ENCODE measurements around the gene RPS6KA5.

RPS6KA5 gene

DNA sequence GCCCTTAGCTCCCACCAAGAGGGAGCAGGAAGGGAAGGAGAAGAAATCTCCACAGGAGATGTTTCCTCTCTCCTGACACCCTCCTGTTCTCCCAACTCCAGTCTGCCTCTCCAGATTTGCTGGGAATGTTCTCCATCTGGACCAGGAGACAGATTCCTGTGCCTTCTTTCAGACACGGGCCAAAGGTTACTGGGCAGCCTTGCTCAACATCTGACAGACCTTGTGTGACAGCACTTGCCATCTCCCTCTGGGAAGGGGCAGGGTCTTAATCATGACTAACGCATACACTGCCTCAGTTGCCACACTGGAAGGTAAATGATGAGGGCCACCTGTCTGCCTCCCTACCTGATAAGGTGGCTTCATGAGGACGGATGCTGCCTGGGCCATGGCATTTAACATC, 241.7 kb downstream of the RPS6KA5 start:
- H3K9me3 ChIP-seq (ENCODE audit: control insufficient read depth, low read length): peaks cover 8% of the 10 kb centered on the region
- no peak overlapping the region for H3K4me3 ChIP-seq (ENCODE audit: extremely low read depth, insufficient read depth, low read length, poor library complexity, severe bottlenecking)
- WGBS, 2 experiments (ENCODE audit: insufficient coverage in 2 of 2): 92 to 96% methylated on average over 3 of the region's 3 CpGs
- H3K4me1 ChIP-seq (ENCODE audit: control insufficient read depth, insufficient read depth, low read length, poor library complexity, severe bottlenecking): no peaks in the 10 kb centered on the region
- H3K36me3 ChIP-seq (ENCODE audit: control insufficient read depth, insufficient read depth, low read length): no peaks in the 10 kb centered on the region
- H3K27ac ChIP-seq (ENCODE audit: low read depth, low read length, severe bottlenecking): no peak overlapping the region

DNA sequence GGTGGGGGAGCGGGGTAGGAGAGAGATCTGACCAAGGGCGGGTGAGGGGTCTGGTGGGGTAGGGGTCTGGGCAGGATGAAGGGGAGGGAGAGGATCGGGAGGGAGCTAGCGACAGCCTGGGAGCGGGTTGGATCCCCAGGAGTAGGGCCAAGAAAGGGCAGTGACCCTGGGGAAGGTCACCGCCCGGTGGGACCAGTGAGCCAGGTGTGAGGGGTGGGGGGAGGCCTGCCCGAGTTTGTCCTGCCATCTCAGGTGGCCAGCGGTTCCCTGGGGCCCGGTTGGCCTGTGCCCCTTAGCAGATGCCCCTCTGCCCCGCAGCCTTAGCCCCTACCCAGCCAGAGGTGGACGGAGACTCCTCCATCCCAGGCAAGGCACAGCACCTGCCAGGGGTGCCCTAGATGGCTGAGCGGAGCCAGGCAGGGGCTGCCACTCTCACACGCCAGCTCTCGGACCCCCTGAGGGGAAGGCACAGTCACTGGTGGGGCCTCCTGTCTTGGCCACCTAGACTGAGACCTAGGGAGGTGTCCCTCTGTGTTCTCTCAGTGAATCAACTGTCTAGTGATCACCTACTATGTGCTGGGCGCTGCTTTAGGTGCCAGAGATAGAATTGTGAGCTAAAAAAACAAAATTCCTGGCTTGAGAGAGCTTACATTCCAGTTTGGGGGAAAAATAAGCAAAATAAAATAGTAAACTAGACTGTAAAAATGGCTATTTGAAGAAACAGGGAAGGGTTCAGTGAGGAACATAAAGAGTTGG, 243.6 kb downstream of the RPS6KA5 start:
- Histone ChIP-seq H3K36me3 (ENCODE audit: control insufficient read depth, insufficient read depth, low read length) (no peaks in the 10 kb centered on the region), H3K4me3 (ENCODE audit: extremely low read depth, insufficient read depth, low read length, poor library complexity, severe bottlenecking) (peak overlapping the region; percentile 21), H3K27ac (ENCODE audit: low read depth, low read length, severe bottlenecking) (no peak overlapping the region), H3K4me1 (ENCODE audit: control insufficient read depth, insufficient read depth, low read length, poor library complexity, severe bottlenecking) (peaks cover 2% of the 10 kb centered on the region), H3K9me3 (ENCODE audit: control insufficient read depth, low read length) (no peaks in the 10 kb centered on the region)
- 66 to 80% methylated on average over 10 to 13 of the region's 16 CpGs for WGBS, 2 experiments (ENCODE audit: insufficient coverage in 2 of 2)

GRCh38 chr14:90815822-90816662, 244.4 kb downstream of the RPS6KA5 start, which contains the start of gene TTC7B:
Gene TTC7B (minus strand): TSS chr14:90816430. CDS start chr14:90816295, 135 bp downstream.
- Histone ChIP-seq H3K27ac (ENCODE audit: low read depth, low read length, severe bottlenecking) (no peak within 1 kb of the TSS), H3K4me1 (ENCODE audit: control insufficient read depth, insufficient read depth, low read length, poor library complexity, severe bottlenecking) (peaks cover 2% of the 10 kb centered on the region), H3K4me3 (ENCODE audit: extremely low read depth, insufficient read depth, low read length, poor library complexity, severe bottlenecking) (peak within 1 kb of the TSS; percentile 66), H3K36me3 (ENCODE audit: control insufficient read depth, insufficient read depth, low read length) (no peaks in the 10 kb centered on the region), H3K9me3 (ENCODE audit: control insufficient read depth, low read length) (no peaks in the 10 kb centered on the region)
- WGBS, 2 experiments (ENCODE audit: insufficient coverage in 2 of 2): 0% methylated on average over 46 to 50 of the region's 111 CpGs

DNA sequence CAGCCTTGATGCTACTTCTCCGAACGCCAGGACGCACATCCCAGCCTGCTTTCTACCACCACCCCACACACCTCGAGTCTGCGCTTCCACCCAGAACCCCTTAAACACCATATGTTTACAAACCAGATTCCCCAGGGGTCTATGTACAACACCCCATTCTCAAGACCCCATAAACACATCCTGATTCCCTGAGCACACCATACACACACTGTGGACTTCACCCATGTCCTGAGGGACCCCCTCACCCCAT, 244.9 kb downstream of the RPS6KA5 start:
- H3K9me3 ChIP-seq (ENCODE audit: control insufficient read depth, low read length): no peaks in the 10 kb centered on the region
- H3K4me1 ChIP-seq (ENCODE audit: control insufficient read depth, insufficient read depth, low read length, poor library complexity, severe bottlenecking): peaks cover 2% of the 10 kb centered on the region
- no peak overlapping the region for H3K27ac ChIP-seq (ENCODE audit: low read depth, low read length, severe bottlenecking)
- H3K36me3 ChIP-seq (ENCODE audit: control insufficient read depth, insufficient read depth, low read length): no peaks in the 10 kb centered on the region
- H3K4me3 ChIP-seq (ENCODE audit: extremely low read depth, insufficient read depth, low read length, poor library complexity, severe bottlenecking): peak overlapping the region; percentile 66
- WGBS, 2 experiments (ENCODE audit: insufficient coverage in 2 of 2): 66 to 67% methylated on average over 2 to 5 of the region's 5 CpGs

DNA sequence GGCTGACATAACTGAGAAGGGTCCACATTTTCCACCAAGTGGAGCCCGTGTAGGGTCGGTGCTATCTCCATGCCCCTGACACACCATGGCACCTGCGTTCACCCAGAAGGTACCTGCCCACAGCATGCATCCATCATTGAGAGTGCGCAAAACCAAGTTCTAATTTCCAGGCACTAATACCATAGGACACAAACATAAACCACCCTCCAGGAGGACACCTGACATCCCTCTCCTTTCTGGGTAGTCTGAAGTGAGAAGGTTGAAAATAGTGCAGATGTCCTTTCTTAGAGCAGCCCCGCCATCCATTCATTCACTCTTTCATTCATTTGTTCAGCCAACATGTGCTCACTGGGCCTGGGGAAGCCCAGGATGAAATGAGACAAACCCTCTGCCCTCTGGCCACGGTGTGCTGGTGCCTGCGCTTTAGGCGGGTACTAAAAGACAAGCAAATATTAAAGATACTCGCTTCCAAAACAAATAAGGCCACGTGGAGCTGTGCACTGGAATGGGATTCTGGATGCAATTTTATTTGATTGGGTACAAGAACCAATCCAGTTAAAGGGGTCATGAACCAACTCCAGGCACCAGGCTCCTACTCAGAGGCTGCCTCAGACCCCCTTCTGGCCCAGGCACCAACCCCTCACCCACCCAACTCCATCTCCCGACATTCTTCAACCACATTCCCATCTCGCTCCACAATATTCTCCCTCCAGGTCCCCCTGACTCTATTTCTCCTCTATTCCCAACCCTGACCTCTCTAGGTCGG, 245.5 kb downstream of the RPS6KA5 start:
- Histone ChIP-seq H3K9me3 (ENCODE audit: control insufficient read depth, low read length) (no peaks in the 10 kb centered on the region), H3K4me1 (ENCODE audit: control insufficient read depth, insufficient read depth, low read length, poor library complexity, severe bottlenecking) (peaks cover 2% of the 10 kb centered on the region), H3K36me3 (ENCODE audit: control insufficient read depth, insufficient read depth, low read length) (no peaks in the 10 kb centered on the region), H3K27ac (ENCODE audit: low read depth, low read length, severe bottlenecking) (no peak overlapping the region), H3K4me3 (ENCODE audit: extremely low read depth, insufficient read depth, low read length, poor library complexity, severe bottlenecking) (peak overlapping the region; percentile 66)
- 84 to 86% methylated on average over 10 to 11 of the region's 13 CpGs for WGBS, 2 experiments (ENCODE audit: insufficient coverage in 2 of 2)

- no peak overlapping the region for H3K4me3 ChIP-seq (ENCODE audit: extremely low read depth, insufficient read depth, low read length, poor library complexity, severe bottlenecking)
These were observed 247.0 kb downstream of the RPS6KA5 start for GRCh38 chr14:90813442-90813841.

GRCh38 chr14:90812109-90812508, 248.3 kb downstream of the RPS6KA5 start:
- Histone ChIP-seq H3K9me3 (ENCODE audit: control insufficient read depth, low read length) (no peaks in the 10 kb centered on the region), H3K36me3 (ENCODE audit: control insufficient read depth, insufficient read depth, low read length) (no peaks in the 10 kb centered on the region), H3K4me1 (ENCODE audit: control insufficient read depth, insufficient read depth, low read length, poor library complexity, severe bottlenecking) (peaks cover 7% of the 10 kb centered on the region), H3K27ac (ENCODE audit: low read depth, low read length, severe bottlenecking) (no peak overlapping the region), H3K4me3 (ENCODE audit: extremely low read depth, insufficient read depth, low read length, poor library complexity, severe bottlenecking) (no peak overlapping the region)
- 94 to 100% methylated on average over 4 to 5 of the region's 5 CpGs for WGBS, 2 experiments (ENCODE audit: insufficient coverage in 2 of 2)

More at GRCh38 chr14:90813442-90813841, 247.0 kb downstream of the RPS6KA5 start:
- H3K27ac ChIP-seq (ENCODE audit: low read depth, low read length, severe bottlenecking): no peak overlapping the region
- peaks cover 2% of the 10 kb centered on the region for H3K4me1 ChIP-seq (ENCODE audit: control insufficient read depth, insufficient read depth, low read length, poor library complexity, severe bottlenecking)
- H3K36me3 ChIP-seq (ENCODE audit: control insufficient read depth, insufficient read depth, low read length): no peaks in the 10 kb centered on the region
- no peaks in the 10 kb centered on the region for H3K9me3 ChIP-seq (ENCODE audit: control insufficient read depth, low read length)
- 95% methylated on average over 2 to 3 of the region's 5 CpGs for WGBS, 2 experiments (ENCODE audit: insufficient coverage in 2 of 2)

- 94 to 97% methylated on average over 7 to 10 of the region's 10 CpGs for WGBS, 2 experiments (ENCODE audit: insufficient coverage in 2 of 2)
- Histone ChIP-seq H3K4me1 (ENCODE audit: control insufficient read depth, insufficient read depth, low read length, poor library complexity, severe bottlenecking) (peaks cover 7% of the 10 kb centered on the region), H3K27ac (ENCODE audit: low read depth, low read length, severe bottlenecking) (no peak overlapping the region), H3K36me3 (ENCODE audit: control insufficient read depth, insufficient read depth, low read length) (no peaks in the 10 kb centered on the region), H3K9me3 (ENCODE audit: control insufficient read depth, low read length) (no peaks in the 10 kb centered on the region), H3K4me3 (ENCODE audit: extremely low read depth, insufficient read depth, low read length, poor library complexity, severe bottlenecking) (no peak overlapping the region)
These were observed 248.8 kb downstream of the RPS6KA5 start for GRCh38 chr14:90811641-90812040.

GRCh38 chr14:90810806-90811205, 249.6 kb downstream of the RPS6KA5 start:
- no peak overlapping the region for H3K4me3 ChIP-seq (ENCODE audit: extremely low read depth, insufficient read depth, low read length, poor library complexity, severe bottlenecking)
- no peaks in the 10 kb centered on the region for H3K36me3 ChIP-seq (ENCODE audit: control insufficient read depth, insufficient read depth, low read length)
- no peaks in the 10 kb centered on the region for H3K9me3 ChIP-seq (ENCODE audit: control insufficient read depth, low read length)
- 87 to 98% methylated on average over 5 of the region's 5 CpGs for WGBS, 2 experiments (ENCODE audit: insufficient coverage in 2 of 2)
- H3K27ac ChIP-seq (ENCODE audit: low read depth, low read length, severe bottlenecking): no peak overlapping the region
- H3K4me1 ChIP-seq (ENCODE audit: control insufficient read depth, insufficient read depth, low read length, poor library complexity, severe bottlenecking): peaks cover 13% of the 10 kb centered on the region

DNA sequence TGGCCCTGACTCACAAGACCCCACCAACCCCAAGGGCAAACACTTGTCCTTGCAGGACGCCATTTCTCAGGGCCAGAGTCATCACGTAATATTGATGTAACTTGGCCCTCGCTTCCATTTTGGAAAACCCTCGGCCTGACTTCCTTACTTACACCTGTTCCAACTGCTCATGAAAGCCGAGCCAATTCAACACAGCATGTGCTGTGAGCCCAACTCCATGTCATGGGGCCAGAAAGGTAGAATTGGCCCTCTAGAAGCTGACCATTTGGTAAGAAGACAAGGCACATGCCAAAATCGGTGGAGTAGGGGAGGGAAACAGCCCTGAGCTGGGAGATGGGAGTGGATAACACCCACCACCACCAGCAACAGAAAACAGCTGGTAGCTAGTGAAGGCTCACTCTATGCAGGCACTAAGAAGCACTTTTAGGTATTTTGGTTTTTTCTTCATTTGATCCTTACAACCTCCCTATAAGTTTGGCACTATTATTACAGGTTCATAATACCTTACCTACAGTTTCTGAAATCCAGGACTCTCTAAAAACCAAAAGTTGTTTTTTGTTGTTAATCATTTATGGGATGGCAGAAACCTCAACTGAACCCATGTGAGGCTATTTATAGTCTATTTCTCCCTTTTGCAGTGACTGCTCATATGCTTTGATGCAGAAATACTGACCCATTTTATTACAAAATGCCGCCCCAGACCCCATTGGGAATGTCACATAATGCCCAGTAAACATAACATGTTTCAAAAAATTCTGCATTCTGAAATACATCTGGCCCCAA, 250.7 kb downstream of the RPS6KA5 start:
- no peaks in the 10 kb centered on the region for H3K36me3 ChIP-seq (ENCODE audit: control insufficient read depth, insufficient read depth, low read length)
- no peaks in the 10 kb centered on the region for H3K9me3 ChIP-seq (ENCODE audit: control insufficient read depth, low read length)
- H3K4me3 ChIP-seq (ENCODE audit: extremely low read depth, insufficient read depth, low read length, poor library complexity, severe bottlenecking): no peak overlapping the region
- H3K27ac ChIP-seq (ENCODE audit: low read depth, low read length, severe bottlenecking): no peak overlapping the region
- 97 to 100% methylated on average over 1 to 5 of the region's 7 CpGs for WGBS, 2 experiments (ENCODE audit: insufficient coverage in 2 of 2)
- peaks cover 20% of the 10 kb centered on the region for H3K4me1 ChIP-seq (ENCODE audit: control insufficient read depth, insufficient read depth, low read length, poor library complexity, severe bottlenecking)
